Endothelial cell of umbilical vein (primary cell): ENCODE results near the gene SLC35G3. TPM values are rescaled to one million over a fixed set of nuclear protein-coding genes. Genes with fewer than 3 reads are reported as not detected.

Experiments
- BruUV-seq: library from RNA; stranded (reverse); fragments of 400-500 nt; replicated peaks from 2 replicates; lab custom pipeline; 2021; lab: Mats Ljungman, UMichigan
- CTCF ChIA-PET: fragments of 300-600, 350-600 bp; sonication (Branson Sonifier 250); formaldehyde crosslinking; loops from one replicate; lab custom pipeline; 2021; ENCODE audit warnings: antibody characterized with exemption, inconsistent platforms; lab: Charles Lee
- POLR2A ChIA-PET: fragments of 300-600, 350-600 bp; sonication (Branson Sonifier 250); formaldehyde crosslinking; loops from one replicate; lab custom pipeline; 2021; ENCODE audit warnings: antibody characterized with exemption, inconsistent platforms; lab: Charles Lee
- DNase-seq: peaks from one replicate; pipeline ENCODE4 v3.0.0-alpha.2; 2011; ENCODE audit warnings: low read depth, low spot score
- FAIRE-seq: peaks from 2 replicates; lab custom pipeline; 2011; peaks lifted over from hg19 to GRCh38; lab: Jason Lieb, UNC
- H2AFZ ChIP-seq: 2 replicates; pipeline ENCODE4 v1.6.0; 2012; ENCODE audit warnings: low read depth, low read length, control low read depth, inconsistent platforms
- H3K27ac ChIP-seq: 2 replicates; pipeline ENCODE4 v1.5.1; 2011; ENCODE audit warnings: low read depth, mild to moderate bottlenecking, control low read depth, low read length, moderate library complexity; ENCODE audit not compliant: insufficient read depth
- H3K27me3 ChIP-seq, 2 experiments: 2 replicates each; pipeline versions ENCODE4 v1.6.0 to v1.6.1; 2011; ENCODE audit warnings: low read length in 2 of 2, mixed read lengths in 1 of 2; ENCODE audit not compliant: control insufficient read depth in 2 of 2, insufficient read depth in 2 of 2
- H3K36me3 ChIP-seq, 2 experiments: 2 replicates in 1 of 2; 3 replicates in 1 of 2; pipeline ENCODE4 v1.5.1; 2011; ENCODE audit warnings: low read length in 2 of 2, mild to moderate bottlenecking in 1 of 2, moderate library complexity in 1 of 2; ENCODE audit not compliant: control insufficient read depth in 2 of 2, insufficient read depth in 2 of 2; ENCODE audit errors: extremely low read depth in 1 of 2
- H3K4me1 ChIP-seq: 3 replicates; pipeline ENCODE4 v1.5.1; 2011; ENCODE audit warnings: mild to moderate bottlenecking, low read length; ENCODE audit not compliant: control insufficient read depth, insufficient read depth; ENCODE audit errors: extremely low read depth
- H3K4me2 ChIP-seq: 2 replicates; pipeline ENCODE4 v1.6.1; 2011; ENCODE audit warnings: low read length, control low read depth, mixed read lengths; ENCODE audit not compliant: insufficient read depth
- H3K4me3 ChIP-seq, 3 experiments: fragments of 200-600 bp in 1 of 3; sonication (generic), shearing (Covaris generic) in 1 of 3; replicated peaks in 1 of 3; 2 replicates each; pipeline ENCODE4 v1.5.1; 2011 to 2016; ENCODE audit warnings: control low read depth in 3 of 3, low read length in 3 of 3, mild to moderate bottlenecking in 2 of 3, inconsistent platforms in 1 of 3, low read depth in 1 of 3, moderate library complexity in 1 of 3; ENCODE audit not compliant: insufficient read depth in 1 of 3
- H3K79me2 ChIP-seq: 2 replicates; pipeline ENCODE4 v1.6.0; 2012; ENCODE audit warnings: low read length, inconsistent platforms; ENCODE audit not compliant: control insufficient read depth, insufficient read depth
- H3K9ac ChIP-seq: replicated peaks from 2 replicates; pipeline ENCODE3; 2011; ENCODE audit warnings: low read length, control low read depth; ENCODE audit not compliant: insufficient read depth; ENCODE audit errors: extremely low read depth
- H3K9me1 ChIP-seq: replicated peaks from 3 replicates; pipeline ENCODE4 v1.6.0; 2011; ENCODE audit warnings: mild to moderate bottlenecking, low read length; ENCODE audit not compliant: control insufficient read depth, insufficient read depth; ENCODE audit errors: extremely low read depth
- H3K9me3 ChIP-seq: replicated peaks from 2 replicates; pipeline ENCODE4 v1.5.1; 2012; ENCODE audit warnings: low read length, inconsistent platforms; ENCODE audit not compliant: control insufficient read depth, insufficient read depth
- H4K20me1 ChIP-seq: replicated peaks from 2 replicates; pipeline ENCODE3; 2011; ENCODE audit warnings: mild to moderate bottlenecking, low read length; ENCODE audit not compliant: control insufficient read depth, insufficient read depth; ENCODE audit errors: extremely low read depth
- CTCF ChIP-seq, 2 donors: IDR thresholded peaks; 1 replicate in 1 of 2; 2 replicates in 1 of 2; pipeline ENCODE4 v1.5.1; 2011; ENCODE audit warnings: low read length in 2 of 2, mild to moderate bottlenecking in 2 of 2, moderate library complexity in 2 of 2, control low read depth in 1 of 2, inconsistent platforms in 1 of 2, low read depth in 1 of 2; ENCODE audit not compliant: insufficient read depth in 1 of 2; ENCODE audit errors: extremely low read depth in 1 of 2
- EZH2 ChIP-seq: IDR thresholded peaks from 2 replicates; pipeline ENCODE4 v1.6.1; 2012; ENCODE audit warnings: borderline replicate concordance, low read depth, mild to moderate bottlenecking, moderate library complexity, low read length, inconsistent platforms; ENCODE audit not compliant: severe bottlenecking
- FOS ChIP-seq: IDR thresholded peaks from 2 replicates; pipeline ENCODE4 v1.6.1; 2011; ENCODE audit warnings: mild to moderate bottlenecking, low read length, moderate library complexity, borderline replicate concordance; ENCODE audit not compliant: insufficient read depth
- GATA2 ChIP-seq: IDR thresholded peaks from 2 replicates; pipeline ENCODE4 v1.7.0; 2011; ENCODE audit warnings: low read depth, mild to moderate bottlenecking, moderate library complexity, mixed read lengths, low read length; ENCODE audit not compliant: insufficient read length, insufficient read depth
- JUN ChIP-seq: IDR thresholded peaks from 2 replicates; pipeline ENCODE4 v1.6.1; 2011; ENCODE audit warnings: borderline replicate concordance, low read depth; ENCODE audit not compliant: insufficient read length, insufficient read depth
- MAX ChIP-seq: IDR thresholded peaks from 2 replicates; pipeline ENCODE4 v1.6.1; 2011; ENCODE audit not compliant: insufficient read depth, insufficient read length
- MYC ChIP-seq: IDR thresholded peaks from one replicate; pipeline ENCODE4 v1.6.1; 2011; ENCODE audit warnings: mild to moderate bottlenecking, low read depth, low read length
- POLR2A ChIP-seq: IDR thresholded peaks from 2 replicates; pipeline ENCODE4 v1.6.1; 2012; ENCODE audit warnings: low read depth, mild to moderate bottlenecking, control low read depth, low read length
- POLR2AphosphoS5 ChIP-seq: IDR thresholded peaks from 2 replicates; pipeline ENCODE4 v1.6.1; 2012; ENCODE audit warnings: low read depth, mild to moderate bottlenecking, control low read depth, low read length, moderate library complexity; ENCODE audit not compliant: insufficient read depth
- dilution Hi-C: fragments of 300-500 bp; cut with MboI; formaldehyde crosslinking; loops from one replicate; pipeline ENCODE4 v1.15.0; 2019; ENCODE audit warnings: low sequenced_read_pairs; ENCODE audit not compliant: extremely low pct_ligation_motif_present
- intact Hi-C: fragments of 100-400 bp; cut with micrococcal nuclease; formaldehyde crosslinking; loops from one replicate; pipeline ENCODE4 v1.10.0; 2022
- polyA plus RNA-seq, 4 experiments: library from polyadenylated mRNA; depleted of rRNA in 3 of 4; stranded (reverse) in 3 of 4; unstranded in 1 of 4; fragments of >200 nt; gene quantifications; 2 replicates each; pipeline versions ENCODE4 v1.2.1 to v1.2.3, GENCODE V29; 2011 to 2012; ENCODE audit warnings: missing spikeins in 1 of 4
- total RNA-seq: library from RNA; stranded (reverse); gene quantifications from 2 replicates; pipeline ENCODE4 v1.2.3, GENCODE V29; 2021

SLC35G3 gene
- total and polyA plus RNA-seq, 2 donors (not counting 3 experiments of a cell fraction or from before 2014, with no cell fraction given) = not detected

- FAIRE-seq (no peak), DNase-seq (no peak)
- H3K9me3 ChIP-seq = no peaks in the 10 kb centered on the region
- H2AFZ ChIP-seq = no peak overlapping the region
- ChIA-PET POLR2A (no interaction called here), CTCF (no interaction called here)
- intact Hi-C loops (no loop called here), dilution Hi-C loops (no loop called here)
- TF ChIP-seq GATA2 (no peak), JUN (no peak), POLR2AphosphoS5 (no peak), FOS (no peak), CTCF (IDR thresholded peaks at IDR 0.05; ENCODE audit: extremely low read depth in 1 of 2, insufficient read depth in 1 of 2, low read depth in 1 of 2, low read length in 2 of 2) (no peak), POLR2A (no peak), MYC (no peak), MAX (no peak), EZH2 (no peak)
- H3K4me2 ChIP-seq = no peak overlapping the region
- peaks cover 3 to 4% of the 10 kb centered on the region in 2 experiments for H3K27me3 ChIP-seq
- H3K36me3 ChIP-seq = no peaks in the 10 kb centered on the region
- BruUV-seq = no TSS peak
- no peak overlapping the region for H3K4me3 ChIP-seq
- no peak overlapping the region for H3K9ac ChIP-seq
- no peaks in the 10 kb centered on the region for H3K9me1 ChIP-seq
- H3K79me2 ChIP-seq = no peaks in the 10 kb centered on the region
- H3K4me1 ChIP-seq = no peaks in the 10 kb centered on the region
- H4K20me1 ChIP-seq = no peaks in the 10 kb centered on the region
- no peak overlapping the region for H3K27ac ChIP-seq
These were observed 39.7 kb downstream of the SLC35G3 start for GRCh38 chr17:35154196-35155165.
